Upper lobe of right lung (tissue), 1 donor: ENCODE measurements around the gene HCST. TPM values are rescaled to one million over a fixed set of nuclear protein-coding genes. Genes with fewer than 3 reads are reported as not detected.

Experiments
- ATAC-seq: fragments of 200-7000 bp; cut with Tn5 transposase; one replicate; pipeline ENCODE4 v1.9.1; 2020; ENCODE audit warnings: mild to moderate bottlenecking, moderate library complexity
- DNase-seq: peaks from one replicate; pipeline ENCODE4 v3.0.0-alpha.2; 2020
- H3K27ac ChIP-seq: fragments of 200-600 bp; one replicate; pipeline ENCODE4 v1.8.0; 2022
- H3K27me3 ChIP-seq: fragments of 200-600 bp; one replicate; pipeline ENCODE4 v1.8.0; 2022; ENCODE audit warnings: mild to moderate bottlenecking
- H3K36me3 ChIP-seq: fragments of 200-600 bp; one replicate; pipeline ENCODE4 v1.8.0; 2022
- H3K4me1 ChIP-seq: fragments of 200-600 bp; one replicate; pipeline ENCODE4 v1.8.0; 2022
- H3K4me3 ChIP-seq: fragments of 200-600 bp; one replicate; pipeline ENCODE4 v1.8.0; 2022; ENCODE audit warnings: mild to moderate bottlenecking
- H3K9me3 ChIP-seq: fragments of 200-600 bp; one replicate; pipeline ENCODE4 v1.8.0; 2022
- CTCF ChIP-seq: fragments of 200-600 bp; IDR thresholded peaks from one replicate; pipeline ENCODE4 v1.8.0; 2022; ENCODE audit warnings: antibody characterized with exemption
- intact Hi-C: fragments of 100-400 bp; cut with DNase I; formaldehyde crosslinking; loops from one replicate; pipeline ENCODE4 v1.11.0; 2022
- total RNA-seq: library from RNA; stranded (reverse); fragmentation: NEBNext Ultra II Directional; extraction: Animal tissue kit (Norgen Biotek cat#: 25700); gene quantifications from one replicate; pipeline ENCODE4 v1.2.1, GENCODE V29; 2021
- donor health status: DM: no; HTN: yes; CAD: no; lungs with severe emphysema.

HCST gene
- total RNA-seq, 1 donor from 2014 or later, result 44.0 TPM

GRCh38 chr19:35929876-35930275 is 27.5 kb downstream of the HCST start:
- TF ChIP-seq CTCF, result no peak
- Histone ChIP-seq H3K27ac (peak overlapping the region; percentile 42), H3K27me3 (peaks cover 8% of the 10 kb centered on the region), H3K36me3 (no peaks in the 10 kb centered on the region), H3K4me3 (no peak overlapping the region), H3K4me1 (peaks cover 6% of the 10 kb centered on the region), H3K9me3 (no peaks in the 10 kb centered on the region)
- no peak for DNase-seq
- no peak for ATAC-seq
- intact Hi-C loops, result loop anchor here (10.0 kb wide), 1 partner anchor 45 kb away; no protein-coding TSS in a partner anchor

GRCh38 chr19:35931161-35931873 is 29.0 kb downstream of the HCST start:
- no peaks in the 10 kb centered on the region for H3K9me3 ChIP-seq
- no peaks in the 10 kb centered on the region for H3K27me3 ChIP-seq
- intact Hi-C loops, result loop anchor here (10.0 kb wide), 1 partner anchor 47 kb away; no protein-coding TSS in a partner anchor
- H3K4me3 ChIP-seq, result peak overlapping the region; percentile 37
- peak overlapping the region; percentile 63 for H3K27ac ChIP-seq
- DNase-seq (peak; percentile 100), ATAC-seq (peak; percentile 99)
- peaks cover 15% of the 10 kb centered on the region for H3K4me1 ChIP-seq
- TF ChIP-seq CTCF, result peak; percentile 82
- H3K36me3 ChIP-seq, result no peaks in the 10 kb centered on the region

- DNase-seq, result no peak
- intact Hi-C loops, result loop anchor here (10.0 kb wide), 1 partner anchor 47 kb away; no protein-coding TSS in a partner anchor
- no peaks in the 10 kb centered on the region for H3K9me3 ChIP-seq
- TF ChIP-seq CTCF, result peak; percentile 13
- no peaks in the 10 kb centered on the region for H3K36me3 ChIP-seq
- peaks cover 18% of the 10 kb centered on the region for H3K4me1 ChIP-seq
- H3K4me3 ChIP-seq, result no peak overlapping the region
- H3K27me3 ChIP-seq, result no peaks in the 10 kb centered on the region
- no peak for ATAC-seq
- no peak overlapping the region for H3K27ac ChIP-seq
Measured at GRCh38 chr19:35931874-35932202, 29.5 kb downstream of the HCST start.

GRCh38 chr19:35932291-35932936 is 30.1 kb downstream of the HCST start:
- Histone ChIP-seq H3K27ac (no peak overlapping the region), H3K4me1 (peaks cover 23% of the 10 kb centered on the region), H3K36me3 (no peaks in the 10 kb centered on the region), H3K9me3 (no peaks in the 10 kb centered on the region), H3K4me3 (no peak overlapping the region), H3K27me3 (no peaks in the 10 kb centered on the region)
- no peak for ATAC-seq
- no peak for DNase-seq
- no peak for TF ChIP-seq CTCF
- intact Hi-C loops, result loop anchor here (10.0 kb wide), 1 partner anchor 48 kb away; no protein-coding TSS in a partner anchor

GRCh38 chr19:35935911-35936737 is 33.8 kb downstream of the HCST start, which contains the start of gene LRFN3:
LRFN3 (plus strand) TSS chr19:35936374; CDS start chr19:35939426, 3,052 bp downstream.
- Histone ChIP-seq H3K27me3 (no peaks in the 10 kb centered on the region), H3K36me3 (peaks cover 8% of the 10 kb centered on the region), H3K9me3 (no peaks in the 10 kb centered on the region), H3K4me1 (peaks cover 18% of the 10 kb centered on the region), H3K27ac (peak within 1 kb of the TSS; percentile 71), H3K4me3 (peak within 1 kb of the TSS; percentile 59)
- no peak for TF ChIP-seq CTCF
- intact Hi-C loops, result loop anchor here (10.0 kb wide), 1 partner anchor 51 kb away; no protein-coding TSS in a partner anchor
- DNase-seq (peak; percentile 85), ATAC-seq (peak; percentile 51)
